ENCODE results near the gene PUM1. TPM values are rescaled to one million over a fixed set of nuclear protein-coding genes. Genes with fewer than 3 reads are reported as not detected.

PUM1 gene
- total and polyA plus RNA-seq, 2 of the 8 experiments (the other 6 are each of a cell fraction or from before 2014, with no cell fraction given) = 122 to 177 TPM

DNA sequence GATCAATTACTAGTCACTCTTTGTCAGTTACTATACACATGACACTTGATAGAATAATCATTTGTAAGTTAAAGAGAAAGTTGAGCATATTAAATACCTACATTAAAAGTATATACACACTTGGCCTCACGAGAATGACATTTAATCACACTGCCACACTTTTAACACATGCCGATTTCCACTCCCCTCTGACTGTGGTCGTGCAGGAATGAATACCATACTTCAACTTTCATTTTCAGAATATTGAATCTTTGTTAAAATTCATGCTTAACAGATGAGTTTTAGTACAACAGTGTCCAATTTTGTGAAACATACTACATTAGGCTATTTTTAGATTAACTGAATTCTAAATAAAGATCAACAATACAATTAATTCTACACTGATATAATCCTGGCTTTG is 78.8 kb downstream of the PUM1 start:
- no peak overlapping the region for H3K9ac ChIP-seq (replicated peaks in 1 of 4; ENCODE audit: extremely low read depth in 1 of 4, low read depth in 3 of 4, low read length in 3 of 4)
- no peak overlapping the region for H2AFZ ChIP-seq (ENCODE audit: low read length)
- no peak overlapping the region for H3K4ac ChIP-seq (replicated peaks; ENCODE audit: insufficient read length, low read depth, low read length)
- POLR2A ChIA-PET (ENCODE audit: partially characterized antibody) = interaction anchor here (1.5 kb wide), 1 partner anchor 79 kb away, joined by 8 read pairs; the partner anchor contains the start of gene PUM1
- H3K4me1 ChIP-seq (replicated peaks in 1 of 4; ENCODE audit: control insufficient read depth in 3 of 4, insufficient read depth in 4 of 4, low read length in 3 of 4) = no peaks in the 10 kb centered on the region; a peak in 2 of 7 replicates
- no peak overlapping the region for H3K4me3 ChIP-seq (ENCODE audit: extremely low read depth in 1 of 4, insufficient read depth in 2 of 4, low read depth in 3 of 4, low read length in 4 of 4)
- no peak overlapping the region for H2BK20ac ChIP-seq (ENCODE audit: low read length)
- H4K8ac ChIP-seq (ENCODE audit: extremely low read depth, insufficient read depth, low read length) = no peak overlapping the region
- no peak overlapping the region; a peak in 1 of 4 replicates for H3K4me2 ChIP-seq (ENCODE audit: insufficient read depth in 1 of 2, low read depth in 2 of 2, low read length in 2 of 2)
- H3K56ac ChIP-seq (replicated peaks; ENCODE audit: insufficient read length, low read depth, low read length) = no peak overlapping the region
- no peak overlapping the region for H2BK15ac ChIP-seq (ENCODE audit: low read length)
- no peak overlapping the region for H3K27ac ChIP-seq (ENCODE audit: low read depth, low read length)
- peaks cover 15 to 27% of the 10 kb centered on the region in 2 experiments for H4K20me1 ChIP-seq (replicated peaks in 1 of 2; ENCODE audit: control insufficient read depth in 1 of 2, insufficient read depth in 2 of 2, low read length in 2 of 2)
- no peak overlapping the region for H3K23ac ChIP-seq (ENCODE audit: insufficient read length)
- FAIRE-seq (no peak), DNase-seq (ENCODE audit: low read depth in 1 of 2, low spot score in 2 of 2) (no peak)
- CTCF ChIA-PET (ENCODE audit: partially characterized antibody) = interaction anchor here (0.6 to 1.1 kb wide), 4 partner anchors 7 to 536 kb away, joined by 3 to 4 read pairs (median 3); no protein-coding TSS in a partner anchor
- H3K9me3 ChIP-seq (ENCODE audit: insufficient read depth in 2 of 2, low read depth in 1 of 2, low read length in 1 of 2) = no peaks in the 10 kb centered on the region
- 90% methylated on average over 3 of the region's 3 CpGs; no CpG with 5 or more reads in 1 of the 2 experiments for WGBS, 2 experiments (ENCODE audit: extremely low coverage in 1 of 2, insufficient coverage in 1 of 2, insufficient read length in 1 of 2, insufficient replicate concordance in 2 of 2, low coverage in 1 of 2, low lambda C conversion rate in 2 of 2, missing lambda C conversion rate in 1 of 2)
- no peaks in the 10 kb centered on the region for H3K27me3 ChIP-seq (replicated peaks in 1 of 4; ENCODE audit: control insufficient read depth in 3 of 4, extremely low read depth in 1 of 4, insufficient read depth in 3 of 4, low read length in 3 of 4)
- no peak overlapping the region for H2BK5ac ChIP-seq (ENCODE audit: low read depth, low read length)
- H3K18ac ChIP-seq (ENCODE audit: extremely low read depth, low read length) = no peak overlapping the region
- H2BK12ac ChIP-seq (ENCODE audit: low read depth, low read length) = no peak overlapping the region
- no peak overlapping the region for H2AK5ac ChIP-seq (ENCODE audit: low read depth, low read length)
- H3K23me2 ChIP-seq (ENCODE audit: low read depth, low read length) = no peaks in the 10 kb centered on the region
- H3K79me1 ChIP-seq (ENCODE audit: low read depth, low read length) = peaks cover 3% of the 10 kb centered on the region
- H4K5ac ChIP-seq (ENCODE audit: insufficient read length, low read depth, low read length) = no peak overlapping the region
- no peak overlapping the region for H3K14ac ChIP-seq (ENCODE audit: insufficient read length)
- H4K91ac ChIP-seq (replicated peaks; ENCODE audit: insufficient read length, low read length) = no peak overlapping the region
- peaks cover 1 to 26% (median 5%) of the 10 kb centered on the region in 4 experiments; a peak in 7 of 8 replicates for H3K36me3 ChIP-seq (ENCODE audit: control insufficient read depth in 2 of 4, insufficient read depth in 4 of 4, low read length in 3 of 4)
- no peak overlapping the region for H2BK120ac ChIP-seq (replicated peaks; ENCODE audit: low read depth, low read length)
- H3K79me2 ChIP-seq (ENCODE audit: control insufficient read depth in 1 of 2, insufficient read depth in 2 of 2, low read length in 2 of 2) = peaks cover 7 to 98% of the 10 kb centered on the region in 2 experiments; a peak in 3 of 4 replicates
- TF ChIP-seq CTBP2 (IDR thresholded peaks at IDR 0.05; ENCODE audit: borderline replicate concordance, insufficient read depth, insufficient read length, low read length) = no peak

All from H1 (cell line).